Ammon's horn (tissue), 1 donor: ENCODE results near the gene CD6.
"Not testable (repeated sequence)": the region's sequence is repeated elsewhere in the genome, so short reads cannot be mapped to it uniquely, and the experiment has no call there.

ENCODE experiments used
- DNase-seq: peaks from one replicate; pipeline ENCODE4 v3.0.0-alpha.2; 2016; ENCODE audit warnings: low spot score

CD6 gene

DNA sequence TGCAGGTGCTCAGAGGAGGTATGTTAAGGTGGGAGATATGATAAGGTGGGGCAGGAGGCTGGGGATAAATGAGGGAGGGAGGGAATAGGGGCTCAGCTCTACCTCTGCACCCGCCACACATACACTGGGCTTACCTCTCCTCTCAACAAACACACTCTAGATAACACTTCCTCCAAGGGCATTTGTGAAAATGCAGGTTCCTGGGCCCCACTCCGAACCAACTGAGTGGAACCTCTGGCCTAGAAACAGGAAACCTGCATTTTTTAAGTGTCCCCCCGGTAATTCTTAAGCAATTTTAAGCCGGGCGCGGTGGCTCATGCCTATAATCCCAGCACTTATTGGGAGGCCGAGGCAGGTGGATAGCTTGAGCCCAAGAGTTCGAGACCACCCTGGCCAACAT is 84.3 kb downstream of the CD6 start:
- DNase-seq = no peak

DNA sequence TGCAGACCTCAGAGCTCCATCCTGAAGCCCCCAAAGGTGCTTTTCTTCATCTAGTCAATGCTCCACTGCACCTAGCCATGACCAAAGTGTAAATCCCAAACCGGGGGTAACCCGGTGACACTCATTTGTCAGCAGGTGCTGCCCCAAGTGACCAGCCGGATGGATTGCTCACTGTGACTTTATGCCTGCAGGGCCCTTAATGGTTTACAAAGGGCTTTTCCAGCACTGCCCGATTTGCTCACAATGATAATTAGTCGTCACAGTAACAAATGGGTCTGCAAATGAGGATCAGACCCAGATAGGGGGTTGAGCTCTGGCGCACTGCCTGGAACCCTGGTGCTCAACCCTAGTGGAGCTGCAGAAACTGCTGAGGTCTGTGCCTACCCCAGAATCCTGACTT is 85.1 kb downstream of the CD6 start:
- no peak for DNase-seq

DNA sequence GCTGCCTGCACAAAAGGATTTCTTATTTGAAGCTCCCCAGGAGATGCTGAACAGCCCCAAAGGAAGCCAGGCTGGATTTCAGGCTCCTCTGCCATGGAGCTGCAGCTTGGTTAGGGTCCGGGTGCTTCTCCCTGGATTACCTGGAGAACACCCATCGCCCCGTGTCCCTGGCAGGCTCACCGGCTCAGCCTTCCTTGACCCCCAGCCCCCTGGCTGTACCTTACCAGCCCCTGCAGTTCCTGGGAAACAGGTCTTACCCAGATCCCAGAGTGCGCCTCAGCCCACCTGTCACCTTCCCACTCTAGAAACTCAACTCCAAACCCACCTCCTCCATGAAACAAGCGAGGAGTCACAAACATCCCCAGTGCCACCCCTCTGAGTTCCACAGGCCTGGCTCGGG is 85.5 kb downstream of the CD6 start:
- no peak for DNase-seq

DNA sequence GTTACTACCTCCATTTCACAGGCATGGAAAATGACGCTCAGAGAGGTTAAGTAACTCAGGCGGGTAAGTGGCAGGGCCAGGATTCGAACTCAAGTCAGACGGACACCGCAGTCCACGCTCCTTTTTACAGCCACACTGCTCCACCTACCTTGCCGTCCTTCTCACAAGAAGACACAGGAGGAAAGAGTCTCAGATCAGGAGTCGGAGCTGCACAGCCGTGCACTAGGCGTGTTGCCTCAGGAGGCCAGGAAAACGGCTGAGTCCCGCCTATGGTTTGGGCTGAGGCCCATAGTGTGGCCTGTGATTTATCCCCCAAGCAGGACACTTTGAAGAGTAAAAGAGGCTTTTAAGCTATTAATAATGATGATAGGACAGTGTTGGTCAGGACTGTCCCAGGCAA is 86.1 kb downstream of the CD6 start:
- no peak for DNase-seq

DNA sequence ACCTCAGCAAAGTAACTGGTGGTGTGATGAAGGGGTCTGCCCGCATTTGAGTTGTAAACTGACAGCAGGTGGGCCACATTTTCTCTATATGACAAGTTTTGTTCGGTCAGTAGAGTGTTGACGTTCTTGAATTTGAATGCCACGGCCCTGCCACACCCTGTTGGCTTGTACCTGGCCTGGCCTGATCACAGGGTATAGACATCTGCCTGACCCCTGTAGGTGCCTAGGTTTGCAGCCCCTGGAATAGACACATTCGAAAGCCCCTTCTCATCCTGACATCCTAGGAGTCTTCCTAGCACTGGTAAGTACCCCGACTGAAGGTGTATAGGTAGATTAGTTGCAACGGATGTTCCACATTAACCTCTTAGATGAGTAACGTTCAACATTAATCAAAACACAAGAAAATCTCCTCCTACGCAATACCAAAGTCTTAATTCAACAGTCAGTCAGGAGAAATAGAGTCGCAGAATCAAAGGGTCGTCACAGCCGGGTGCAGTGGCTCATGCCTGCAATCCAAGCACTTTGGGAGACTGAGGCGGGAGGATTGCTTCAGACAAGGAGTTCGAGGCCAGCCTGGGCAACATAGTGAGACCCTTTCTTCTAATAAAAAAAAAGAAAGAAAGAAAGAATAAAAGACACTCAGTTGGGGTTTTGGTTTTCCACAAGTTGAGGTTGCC is 87.2 kb downstream of the CD6 start:
- DNase-seq = no peak

DNA sequence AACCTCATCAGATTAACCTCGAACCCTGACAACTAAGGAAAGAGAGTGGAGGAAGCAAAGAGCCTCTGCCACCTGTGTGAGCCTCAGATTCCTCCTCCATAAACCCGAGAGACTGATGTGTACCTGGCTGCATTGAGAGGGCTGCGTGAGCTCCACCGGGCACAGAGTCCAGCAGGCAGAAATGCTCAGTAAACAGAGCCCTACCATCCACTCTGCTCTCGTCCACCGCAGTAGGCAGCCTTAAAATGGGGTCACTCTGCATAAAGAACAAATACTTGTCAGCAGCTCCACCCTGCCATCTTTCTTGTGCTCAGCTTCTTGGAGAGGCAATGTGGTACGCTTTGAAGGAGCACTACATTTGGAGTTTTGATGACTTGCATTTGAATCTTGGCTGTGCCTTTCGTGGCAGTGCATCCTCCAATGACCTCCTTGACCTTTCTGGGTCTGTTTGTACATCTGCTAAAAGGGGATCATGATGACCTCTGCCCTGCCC is 87.8 kb downstream of the CD6 start:
- no peak for DNase-seq

DNA sequence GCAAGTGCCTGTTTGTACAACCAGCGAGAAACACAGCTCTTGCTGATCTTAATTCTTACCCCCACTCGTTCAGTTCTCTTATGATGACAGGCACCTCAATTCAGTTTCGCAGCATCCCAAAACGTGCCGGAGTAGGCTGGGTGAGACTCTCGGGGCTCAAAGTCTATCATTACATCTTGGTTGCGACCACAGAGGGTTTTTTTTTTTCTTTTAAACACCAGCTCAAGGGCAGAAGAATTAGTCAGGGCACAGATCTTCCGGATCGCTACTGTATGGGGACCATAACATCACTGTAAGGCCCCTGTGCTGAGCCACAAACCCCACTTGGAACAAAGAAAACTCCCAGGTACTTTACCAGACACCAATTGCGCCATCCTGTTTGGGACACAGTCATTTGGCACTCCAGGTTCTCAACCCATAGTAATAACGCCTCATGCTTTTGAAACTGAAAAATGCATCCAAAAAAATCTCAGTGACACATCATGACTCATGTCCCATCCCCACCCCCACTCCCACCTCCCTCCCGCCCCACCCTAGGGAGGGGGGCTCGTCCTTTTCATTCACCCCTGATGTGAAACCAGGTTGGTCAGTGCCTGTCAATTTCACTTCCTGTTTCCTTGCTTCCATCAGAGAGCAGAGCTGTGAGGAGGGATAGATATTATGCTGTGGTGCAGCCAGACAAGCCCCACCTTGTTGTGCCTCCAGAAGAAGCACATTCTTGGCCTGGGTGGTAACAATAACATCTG is 89.8 kb downstream of the CD6 start:
- no peak for DNase-seq

DNA sequence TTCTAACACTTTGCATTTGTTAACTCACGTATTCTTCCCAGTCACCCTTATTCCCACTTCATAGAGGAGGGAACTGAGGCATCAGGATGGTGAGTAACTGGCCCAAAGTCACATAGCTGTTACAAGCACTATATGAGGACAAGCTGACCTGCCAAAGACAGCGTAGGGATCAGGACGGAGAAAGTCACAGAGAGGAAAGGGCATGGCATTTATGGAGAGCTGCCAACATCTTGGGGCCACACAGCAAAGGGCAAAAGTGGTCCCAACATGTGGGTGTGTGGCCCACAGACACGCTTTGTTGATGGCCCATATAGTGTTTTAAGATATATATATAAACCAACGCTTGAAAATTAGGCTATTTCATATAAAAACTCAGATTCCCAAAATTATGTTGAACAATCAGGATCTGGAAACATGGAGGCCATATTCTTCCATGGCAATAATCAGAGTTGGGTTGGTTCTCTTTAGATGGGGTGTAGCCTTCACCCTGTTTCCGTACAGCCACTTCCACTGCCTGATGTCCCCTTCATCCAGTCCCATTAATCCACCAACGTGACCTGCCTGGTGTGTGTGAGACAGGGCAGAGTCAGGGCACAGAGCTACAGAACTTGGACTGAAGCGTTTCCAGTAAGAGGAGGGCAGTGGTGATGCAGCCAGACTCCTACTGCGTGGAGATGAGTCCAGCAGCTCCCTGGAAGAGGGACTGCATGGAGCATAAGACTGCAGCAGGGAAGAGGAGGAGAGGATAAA is 90.9 kb downstream of the CD6 start:
- no peak for DNase-seq

DNA sequence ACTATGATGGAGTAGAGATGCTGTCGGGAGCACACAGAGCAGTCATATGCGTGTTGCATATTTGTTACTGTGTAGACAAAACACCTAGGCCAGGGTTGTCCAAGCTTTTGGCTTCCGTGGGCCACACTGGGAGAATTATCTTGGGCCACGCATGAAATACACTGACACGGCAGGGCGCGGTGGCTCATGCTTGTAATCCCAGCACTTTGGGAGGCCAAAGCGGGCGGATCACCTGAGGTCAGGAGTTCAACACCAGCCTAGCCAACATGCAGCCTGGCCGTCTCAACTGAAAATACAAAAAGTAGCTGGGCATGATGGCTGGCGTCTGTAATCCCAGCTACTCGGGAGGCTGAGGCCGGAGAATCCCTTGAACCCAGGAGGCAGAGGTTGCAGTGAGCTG is 93.8 kb downstream of the CD6 start:
- not testable (repeated sequence) for DNase-seq

DNA sequence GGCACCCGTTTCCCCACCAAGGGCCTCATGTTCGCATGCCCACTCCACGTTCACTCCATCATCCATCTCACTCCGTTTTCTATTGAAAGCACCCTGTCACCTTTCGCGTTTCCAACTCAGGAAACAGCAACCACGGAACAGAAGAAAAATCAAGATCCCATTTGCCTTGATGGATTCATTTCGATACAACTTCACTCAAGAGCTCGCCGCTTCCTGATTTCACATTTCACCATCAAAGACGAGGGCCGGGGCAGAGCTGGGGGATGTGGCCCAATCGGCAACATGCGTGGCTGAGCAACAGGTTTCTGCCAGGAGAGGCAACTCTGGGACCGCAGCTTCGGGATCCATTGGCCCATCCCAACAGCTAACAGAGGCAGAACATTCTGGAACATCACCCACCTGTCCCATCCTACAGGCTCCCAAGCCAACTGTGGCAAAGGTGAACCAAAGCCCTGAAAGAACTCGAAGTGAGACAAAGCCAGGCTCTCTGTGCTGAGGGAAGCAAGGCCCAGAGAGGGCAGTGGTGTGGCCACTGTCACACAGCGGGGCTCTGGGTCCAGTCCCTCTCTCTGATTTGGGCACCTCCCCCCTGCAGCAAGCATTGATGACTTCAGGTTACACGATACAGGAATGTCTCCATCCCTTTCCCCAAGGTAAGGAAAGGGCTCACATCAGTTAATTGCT is 94.6 kb downstream of the CD6 start:
- no peak for DNase-seq

DNA sequence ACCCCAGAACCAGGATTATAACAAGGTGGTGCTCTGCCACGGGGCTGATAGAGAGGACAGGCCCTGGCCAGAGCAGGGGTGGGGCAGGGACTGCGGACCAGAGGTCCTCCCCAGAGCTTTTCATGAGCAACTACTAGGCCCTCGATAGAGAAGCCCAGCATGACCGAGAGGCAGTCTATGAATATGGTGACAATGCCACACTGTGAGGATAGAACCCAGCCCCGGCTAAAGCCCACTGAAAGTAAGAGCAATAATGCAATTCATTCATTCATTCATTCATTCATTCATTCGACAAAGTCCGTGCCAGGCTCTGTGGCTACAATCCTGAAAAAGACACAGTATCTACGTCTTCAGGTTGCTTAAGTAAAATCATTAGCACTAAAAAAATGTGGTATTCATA is 95.2 kb downstream of the CD6 start:
- DNase-seq = no peak

DNA sequence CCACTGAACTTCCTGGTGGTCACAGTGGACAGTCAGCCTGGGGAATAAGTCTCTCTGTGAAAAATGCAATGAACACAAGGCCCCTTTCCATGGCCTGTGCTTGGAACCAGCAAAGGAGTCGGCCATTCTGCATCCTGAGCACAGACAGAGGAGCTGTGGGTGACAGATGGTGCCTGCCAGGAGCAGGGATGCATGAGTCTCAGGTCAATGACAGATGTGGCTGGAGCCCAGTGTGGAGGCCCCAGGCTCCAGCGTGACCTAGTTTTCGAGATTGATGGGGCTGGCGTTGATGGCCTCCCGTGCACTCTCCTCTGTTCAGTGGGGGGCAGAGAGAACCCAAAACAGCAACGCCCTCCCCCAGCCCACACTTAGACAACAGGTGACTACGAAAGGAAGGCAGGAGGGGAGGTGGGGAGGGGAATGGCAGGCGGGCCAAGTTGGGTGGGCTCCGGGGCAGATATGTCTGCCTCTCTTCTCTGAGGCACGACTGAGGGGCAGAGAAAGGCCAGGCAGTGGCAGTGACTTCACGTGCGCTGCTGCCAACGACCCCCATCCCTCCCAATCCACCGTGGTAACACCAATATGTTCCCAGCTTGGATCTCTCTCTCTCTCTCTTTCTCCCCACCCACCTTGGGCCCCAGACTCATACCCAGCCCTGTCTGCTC is 96.4 kb downstream of the CD6 start:
- no peak for DNase-seq

DNA sequence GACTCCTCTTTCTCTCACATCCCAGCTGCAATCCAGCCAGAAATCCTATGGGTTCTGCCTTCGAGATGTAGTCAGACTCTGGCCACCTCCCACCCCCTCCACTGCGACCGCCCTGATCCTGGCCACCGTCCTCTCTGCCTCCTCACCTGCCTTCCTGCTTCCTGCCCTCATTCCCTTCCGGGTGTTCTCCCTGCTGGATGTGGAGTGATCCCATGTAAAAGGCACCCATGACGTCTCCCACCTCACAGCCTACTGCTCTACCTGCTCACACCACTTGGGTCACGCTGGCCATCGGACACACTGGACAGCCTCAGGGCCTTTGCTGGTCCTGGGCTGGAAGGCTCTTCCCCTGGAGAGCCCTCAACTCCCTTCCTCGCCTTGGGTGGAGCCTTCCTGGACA is 97.1 kb downstream of the CD6 start:
- no peak for DNase-seq

DNA sequence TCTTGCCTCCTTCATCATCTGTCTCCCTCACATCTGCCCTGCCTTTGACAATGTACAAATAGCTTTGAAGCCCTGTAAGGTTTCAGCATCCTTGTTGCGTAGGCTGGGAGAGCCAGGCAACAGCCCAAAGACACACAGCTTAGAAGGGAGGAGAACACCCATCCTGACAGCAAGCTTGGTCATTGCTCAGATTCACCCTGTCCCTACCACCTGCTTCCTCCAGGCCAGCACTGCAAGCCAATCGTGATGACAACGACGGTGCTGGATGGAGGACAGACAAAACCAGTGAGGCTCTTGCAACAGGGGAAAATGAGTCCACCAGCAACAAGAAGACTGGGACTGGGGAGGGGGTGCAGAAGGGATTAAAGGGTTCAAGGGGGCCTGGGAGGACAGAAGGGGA is 97.9 kb downstream of the CD6 start:
- DNase-seq = no peak
